Measurements from ENCODE around the gene HLA-DMB.

The HLA-DMB gene

DNA sequence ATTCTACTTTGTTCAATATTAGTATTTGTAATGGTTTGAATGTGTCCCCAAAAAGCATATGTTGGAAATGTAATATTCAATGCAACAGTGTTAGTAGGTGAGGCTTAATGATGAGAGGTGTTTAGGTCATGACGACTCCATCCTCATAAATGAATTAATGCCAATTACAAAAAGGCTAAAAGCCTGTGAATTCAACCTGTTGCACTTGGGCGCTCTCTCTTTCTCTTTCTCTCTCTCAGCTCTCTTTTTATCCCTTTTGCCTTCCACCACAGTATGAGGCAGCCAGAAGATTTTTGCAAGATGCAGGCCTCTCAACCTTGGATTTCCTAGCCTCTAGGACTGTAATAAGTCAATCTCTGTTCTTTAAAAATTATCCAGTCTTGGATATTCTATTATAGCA lies 52.3 kb downstream of the HLA-DMB start:
- TF ChIP-seq RAD21 (IDR thresholded peaks at IDR 0.05; ENCODE audit: low read depth) (no peak), NFIC (IDR thresholded peaks at IDR 0.05) (no peak), TEAD4 (IDR thresholded peaks at IDR 0.05) (no peak), CEBPB (IDR thresholded peaks at IDR 0.05) (no peak), TAF1 (IDR thresholded peaks at IDR 0.05; ENCODE audit: low read depth) (no peak), EGR1 (IDR thresholded peaks at IDR 0.05) (no peak), EP300 (IDR thresholded peaks at IDR 0.05; ENCODE audit: borderline replicate concordance) (no peak)
- TF ChIP-seq, protein P1, sequence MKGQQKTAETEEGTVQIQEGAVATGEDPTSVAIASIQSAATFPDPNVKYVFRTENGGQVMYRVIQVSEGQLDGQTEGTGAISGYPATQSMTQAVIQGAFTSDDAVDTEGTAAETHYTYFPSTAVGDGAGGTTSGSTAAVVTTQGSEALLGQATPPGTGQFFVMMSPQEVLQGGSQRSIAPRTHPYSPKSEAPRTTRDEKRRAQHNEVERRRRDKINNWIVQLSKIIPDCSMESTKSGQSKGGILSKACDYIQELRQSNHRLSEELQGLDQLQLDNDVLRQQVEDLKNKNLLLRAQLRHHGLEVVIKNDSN (IDR thresholded peaks at IDR 0.05): no peak
- TF ChIP-seq, protein P2, sequence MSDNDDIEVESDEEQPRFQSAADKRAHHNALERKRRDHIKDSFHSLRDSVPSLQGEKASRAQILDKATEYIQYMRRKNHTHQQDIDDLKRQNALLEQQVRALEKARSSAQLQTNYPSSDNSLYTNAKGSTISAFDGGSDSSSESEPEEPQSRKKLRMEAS (IDR thresholded peaks at IDR 0.05): no peak

DNA sequence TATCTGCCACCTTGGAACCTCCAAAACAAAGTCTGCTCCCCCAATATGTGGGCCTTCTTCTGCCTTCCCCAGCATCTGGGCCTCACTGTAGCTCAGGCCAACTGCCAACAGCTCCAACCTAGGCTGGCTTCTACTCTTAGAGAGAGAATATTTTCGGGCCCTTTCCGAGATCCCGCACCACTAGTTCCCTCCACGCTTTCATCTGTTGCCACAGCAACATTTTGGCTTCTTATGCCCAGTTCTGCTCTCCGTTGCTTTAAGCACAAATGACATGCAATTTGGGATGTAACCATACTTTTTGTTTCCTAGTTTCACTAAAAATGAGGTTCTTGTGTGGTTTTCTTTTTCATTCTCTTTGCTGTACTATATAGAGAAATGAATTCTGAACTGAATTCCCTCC lies 53.2 kb downstream of the HLA-DMB start:
- TF ChIP-seq YY1 (IDR thresholded peaks at IDR 0.05; ENCODE audit: low read depth) (no peak), TEAD4 (IDR thresholded peaks at IDR 0.05) (no peak), TCF12 (IDR thresholded peaks at IDR 0.05; ENCODE audit: low read depth) (no peak), FOXM1 (IDR thresholded peaks at IDR 0.05; ENCODE audit: borderline replicate concordance, low read depth) (no peak), NFIC (IDR thresholded peaks at IDR 0.05) (no peak), EP300 (IDR thresholded peaks at IDR 0.05; ENCODE audit: borderline replicate concordance) (no peak), CEBPB (IDR thresholded peaks at IDR 0.05) (no peak), EGR1 (IDR thresholded peaks at IDR 0.05) (no peak), TAF1 (IDR thresholded peaks at IDR 0.05; ENCODE audit: low read depth) (no peak), RAD21 (IDR thresholded peaks at IDR 0.05; ENCODE audit: low read depth) (no peak), CREB1 (IDR thresholded peaks at IDR 0.05; ENCODE audit: low read depth) (no peak), ZBTB7A (IDR thresholded peaks at IDR 0.05; ENCODE audit: low read depth) (no peak)
- TF ChIP-seq, protein P3, sequence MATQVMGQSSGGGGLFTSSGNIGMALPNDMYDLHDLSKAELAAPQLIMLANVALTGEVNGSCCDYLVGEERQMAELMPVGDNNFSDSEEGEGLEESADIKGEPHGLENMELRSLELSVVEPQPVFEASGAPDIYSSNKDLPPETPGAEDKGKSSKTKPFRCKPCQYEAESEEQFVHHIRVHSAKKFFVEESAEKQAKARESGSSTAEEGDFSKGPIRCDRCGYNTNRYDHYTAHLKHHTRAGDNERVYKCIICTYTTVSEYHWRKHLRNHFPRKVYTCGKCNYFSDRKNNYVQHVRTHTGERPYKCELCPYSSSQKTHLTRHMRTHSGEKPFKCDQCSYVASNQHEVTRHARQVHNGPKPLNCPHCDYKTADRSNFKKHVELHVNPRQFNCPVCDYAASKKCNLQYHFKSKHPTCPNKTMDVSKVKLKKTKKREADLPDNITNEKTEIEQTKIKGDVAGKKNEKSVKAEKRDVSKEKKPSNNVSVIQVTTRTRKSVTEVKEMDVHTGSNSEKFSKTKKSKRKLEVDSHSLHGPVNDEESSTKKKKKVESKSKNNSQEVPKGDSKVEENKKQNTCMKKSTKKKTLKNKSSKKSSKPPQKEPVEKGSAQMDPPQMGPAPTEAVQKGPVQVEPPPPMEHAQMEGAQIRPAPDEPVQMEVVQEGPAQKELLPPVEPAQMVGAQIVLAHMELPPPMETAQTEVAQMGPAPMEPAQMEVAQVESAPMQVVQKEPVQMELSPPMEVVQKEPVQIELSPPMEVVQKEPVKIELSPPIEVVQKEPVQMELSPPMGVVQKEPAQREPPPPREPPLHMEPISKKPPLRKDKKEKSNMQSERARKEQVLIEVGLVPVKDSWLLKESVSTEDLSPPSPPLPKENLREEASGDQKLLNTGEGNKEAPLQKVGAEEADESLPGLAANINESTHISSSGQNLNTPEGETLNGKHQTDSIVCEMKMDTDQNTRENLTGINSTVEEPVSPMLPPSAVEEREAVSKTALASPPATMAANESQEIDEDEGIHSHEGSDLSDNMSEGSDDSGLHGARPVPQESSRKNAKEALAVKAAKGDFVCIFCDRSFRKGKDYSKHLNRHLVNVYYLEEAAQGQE (IDR thresholded peaks at IDR 0.05; ENCODE audit: low read depth): no peak
- TF ChIP-seq, protein P2 (IDR thresholded peaks at IDR 0.05): no peak
- TF ChIP-seq, protein P1 (IDR thresholded peaks at IDR 0.05): no peak

DNA sequence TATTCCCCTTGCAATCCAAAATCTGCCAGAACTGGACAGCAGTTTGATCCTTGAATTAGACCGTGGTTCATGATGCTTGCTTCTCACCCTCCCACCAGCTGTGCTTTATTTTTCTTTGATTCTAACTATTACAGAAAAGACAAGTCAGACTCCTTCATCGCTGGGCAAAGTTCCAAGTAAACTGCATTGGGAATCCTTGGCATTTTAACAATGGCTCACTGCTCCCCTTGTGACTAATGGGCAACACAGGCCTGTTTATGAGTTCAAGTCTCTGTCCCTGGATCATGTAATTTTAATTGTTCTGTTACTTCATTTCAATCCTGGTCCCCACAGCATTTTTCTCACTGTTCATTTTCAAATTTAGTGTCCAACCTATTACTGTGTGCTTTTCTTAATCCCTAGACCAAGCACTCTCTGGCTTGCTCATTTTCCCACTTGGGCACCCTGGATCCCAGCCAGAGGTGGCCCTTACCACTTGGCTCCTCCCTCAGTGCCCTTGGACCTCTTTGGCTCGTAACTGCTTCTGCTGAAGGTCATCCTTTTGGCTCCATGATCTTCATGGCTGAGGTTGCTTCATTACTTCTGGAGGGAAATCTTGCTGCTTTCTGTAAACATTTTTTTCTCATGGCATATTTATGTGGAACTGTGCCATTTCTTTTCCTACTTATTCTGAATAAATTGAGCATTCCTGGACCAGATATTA lies 54.0 kb downstream of the HLA-DMB start:
- TF ChIP-seq, protein P2 (IDR thresholded peaks at IDR 0.05): no peak
- TF ChIP-seq CREB1 (IDR thresholded peaks at IDR 0.05; ENCODE audit: low read depth) (no peak), TAF1 (IDR thresholded peaks at IDR 0.05; ENCODE audit: low read depth) (no peak), NFIC (IDR thresholded peaks at IDR 0.05) (no peak; the same call in 1 of the 2 replicates), EP300 (IDR thresholded peaks at IDR 0.05; ENCODE audit: borderline replicate concordance) (no peak), TEAD4 (IDR thresholded peaks at IDR 0.05) (no peak), EGR1 (IDR thresholded peaks at IDR 0.05) (no peak), YY1 (IDR thresholded peaks at IDR 0.05; ENCODE audit: low read depth) (no peak), RAD21 (IDR thresholded peaks at IDR 0.05; ENCODE audit: low read depth) (no peak), CEBPB (IDR thresholded peaks at IDR 0.05) (no peak), TCF12 (IDR thresholded peaks at IDR 0.05; ENCODE audit: low read depth) (no peak)
- TF ChIP-seq, protein P3 (IDR thresholded peaks at IDR 0.05; ENCODE audit: low read depth): no peak
- TF ChIP-seq, protein P1 (IDR thresholded peaks at IDR 0.05): no peak

DNA sequence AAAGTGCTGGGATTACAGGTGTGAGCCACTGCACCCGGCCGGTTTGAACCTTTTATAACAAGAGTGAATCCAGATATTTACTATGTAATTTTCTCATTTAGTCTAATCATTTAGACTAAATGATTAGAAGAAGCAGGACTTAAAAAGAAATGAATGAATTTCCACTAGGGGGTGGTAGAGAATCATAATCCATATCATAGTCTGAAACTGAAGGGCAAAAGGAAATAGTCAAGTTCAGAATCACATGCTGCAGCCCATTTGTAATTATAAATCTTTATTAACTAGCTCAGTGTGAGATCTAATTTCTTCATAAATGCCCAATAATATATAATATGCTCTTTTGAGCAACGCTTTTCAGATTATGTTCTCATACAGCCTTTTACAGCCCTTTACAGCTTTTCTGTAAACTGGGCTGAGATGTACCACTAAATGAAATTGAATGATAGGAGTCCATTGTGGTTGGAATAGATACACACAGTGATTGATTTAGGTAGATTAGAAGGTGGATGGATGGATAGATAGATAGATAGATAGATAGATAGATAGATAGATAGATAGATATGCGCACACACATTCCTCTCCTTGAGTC lies 55.0 kb downstream of the HLA-DMB start:
- peak; percentile 76 for TF ChIP-seq RAD21 (IDR thresholded peaks at IDR 0.05; ENCODE audit: low read depth)
- TF ChIP-seq, protein P1 (IDR thresholded peaks at IDR 0.05): no peak
